Testis (tissue), 2 donors: ENCODE measurements around the gene FAM117B.

Source experiments
- POLR2A ChIP-seq: fragments of 450-650 bp; IDR thresholded peaks from one replicate; pipeline ENCODE4 v1.6.1; 2017; ENCODE audit warnings: antibody characterized with exemption, mild to moderate bottlenecking, moderate library complexity
- TF ChIP-seq, protein P1 (sequence below), 3 experiments: fragments of 450-650 bp in 2 of 3; fragments of 200-600 bp in 1 of 3; sonication (generic) in 1 of 3; IDR thresholded peaks; one replicate each; pipeline ENCODE4 v1.5.1; 2016 to 2019; ENCODE audit warnings: antibody characterized with exemption in 3 of 3, mild to moderate bottlenecking in 2 of 3, moderate library complexity in 1 of 3

DNA sequence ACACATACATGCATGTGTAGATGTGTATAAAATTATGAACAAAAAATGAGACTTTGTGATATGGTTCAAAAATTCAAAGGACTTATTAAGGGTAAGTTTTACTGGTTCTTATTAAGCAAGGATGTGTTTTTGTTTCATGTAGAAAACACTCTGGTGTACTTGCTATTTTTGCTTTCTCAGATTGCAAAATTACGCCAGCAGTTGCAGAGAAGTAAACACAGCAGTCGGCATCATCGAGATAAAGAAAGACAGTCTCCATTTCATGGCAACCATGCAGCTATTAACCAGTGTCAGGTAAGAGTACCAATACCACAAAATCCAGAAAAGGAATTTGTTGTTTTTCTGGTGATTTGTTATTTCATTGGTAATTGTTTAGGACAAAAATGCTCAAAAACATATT lies 91.3 kb downstream of the FAM117B start:
- TF ChIP-seq POLR2A, result no peak
- TF ChIP-seq, protein P1, sequence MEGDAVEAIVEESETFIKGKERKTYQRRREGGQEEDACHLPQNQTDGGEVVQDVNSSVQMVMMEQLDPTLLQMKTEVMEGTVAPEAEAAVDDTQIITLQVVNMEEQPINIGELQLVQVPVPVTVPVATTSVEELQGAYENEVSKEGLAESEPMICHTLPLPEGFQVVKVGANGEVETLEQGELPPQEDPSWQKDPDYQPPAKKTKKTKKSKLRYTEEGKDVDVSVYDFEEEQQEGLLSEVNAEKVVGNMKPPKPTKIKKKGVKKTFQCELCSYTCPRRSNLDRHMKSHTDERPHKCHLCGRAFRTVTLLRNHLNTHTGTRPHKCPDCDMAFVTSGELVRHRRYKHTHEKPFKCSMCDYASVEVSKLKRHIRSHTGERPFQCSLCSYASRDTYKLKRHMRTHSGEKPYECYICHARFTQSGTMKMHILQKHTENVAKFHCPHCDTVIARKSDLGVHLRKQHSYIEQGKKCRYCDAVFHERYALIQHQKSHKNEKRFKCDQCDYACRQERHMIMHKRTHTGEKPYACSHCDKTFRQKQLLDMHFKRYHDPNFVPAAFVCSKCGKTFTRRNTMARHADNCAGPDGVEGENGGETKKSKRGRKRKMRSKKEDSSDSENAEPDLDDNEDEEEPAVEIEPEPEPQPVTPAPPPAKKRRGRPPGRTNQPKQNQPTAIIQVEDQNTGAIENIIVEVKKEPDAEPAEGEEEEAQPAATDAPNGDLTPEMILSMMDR (IDR thresholded peaks at IDR 0.05), result no peak
